Adrenal gland (tissue), 12 donors: Measurements from ENCODE around the gene NFKBIB. TPM values are rescaled to one million over a fixed set of nuclear protein-coding genes. Genes with fewer than 3 reads are reported as not detected.

Experiments
- DNase-seq, 7 donors: peaks; one replicate each; pipeline ENCODE4 v3.0.0-alpha.2; 2019 to 2020
- H3K27ac ChIP-seq, 5 donors: fragments of 200-600 bp; sonication (generic) in 4 of 5; 1 replicate in 3 of 5; 2 replicates in 2 of 5; pipeline versions ENCODE4 v1.5.1 to v1.8.0; 2016 to 2020; ENCODE audit warnings: mild to moderate bottlenecking in 1 of 5
- H3K27me3 ChIP-seq: fragments of 200-600 bp; 2 replicates; pipeline ENCODE4 v1.8.0; 2021
- H3K36me3 ChIP-seq, 2 donors: fragments of 200-600 bp; replicated peaks in 1 of 2; 1 replicate in 1 of 2; 2 replicates in 1 of 2; pipeline versions ENCODE4 v1.5.1 to v1.8.0; 2018 to 2022
- H3K4me1 ChIP-seq, 2 donors: fragments of 200-600 bp; replicated peaks in 1 of 2; 1 replicate in 1 of 2; 2 replicates in 1 of 2; pipeline versions ENCODE4 v1.5.1 to v1.8.0; 2018 to 2021
- H3K4me3 ChIP-seq, 4 donors: fragments of 200-600 bp; sonication (generic) in 3 of 4; one replicate each; pipeline ENCODE4 v1.5.1; 2016 to 2018
- H3K9me3 ChIP-seq, 3 donors: fragments of 200-600 bp; sonication (generic) in 1 of 3; replicated peaks in 1 of 3; 1 replicate in 2 of 3; 2 replicates in 1 of 3; pipeline versions ENCODE4 v1.5.1 to v1.8.0; 2016 to 2021
- POLR2A ChIP-seq, 2 donors: fragments of 450-650 bp; IDR thresholded peaks; one replicate each; pipeline ENCODE4 v1.6.1; 2017; ENCODE audit warnings: antibody characterized with exemption in 2 of 2, mild to moderate bottlenecking in 2 of 2, moderate library complexity in 1 of 2
- WGBS, 4 donors: extraction: QIAGEN DNeasy Blood & Tissue Kit in 2 of 4; methylation state at CpG; one replicate each; pipeline versions ENCODE4 v1.1.5 to v1.1.7; 2013 to 2017; 5-methylcytosine and 5-hydroxymethylcytosine counted together
- intact Hi-C, 2 donors: fragments of 100-400 bp; cut with DNase I; formaldehyde crosslinking; loops; one replicate each; pipeline versions ENCODE4 v1.14.1 to v1.15.0; 2022 to 2023
- polyA plus RNA-seq, 3 donors: library from polyadenylated mRNA; stranded (reverse); fragments of 200-250 nt in 2 of 3; fragments of 350-450 nt in 1 of 3; fragmentation: Illumina TruSeq in 1 of 3; extraction: RNeasy Lipid Tissue Mini Kit (QIAGEN cat#74804) in 1 of 3; gene quantifications; one replicate each; pipeline ENCODE4 v1.2.3, GENCODE V29; 2013 to 2014
- total RNA-seq, 9 donors: library from RNA; depleted of rRNA in 4 of 9; stranded (reverse); fragments of >200 nt in 4 of 9; fragments of 120-200 nt in 1 of 9; fragmentation: NEBNext Ultra II Directional in 1 of 9; extraction: Animal tissue kit (Norgen Biotek cat#: 25700) in 1 of 9; gene quantifications; one replicate each; pipeline versions ENCODE4 v1.1.0 to v1.2.4, GENCODE V29; 2013 to 2023
- TF ChIP-seq, protein P1 (sequence below), 6 experiments: fragments of 450-650 bp in 4 of 6; fragments of 200-600 bp in 2 of 6; sonication (generic) in 1 of 6; IDR thresholded peaks; 1 replicate in 5 of 6; 2 replicates in 1 of 6; pipeline versions ENCODE4 v1.5.1 to v1.8.0; 2016 to 2021; ENCODE audit warnings: antibody characterized with exemption in 6 of 6, mild to moderate bottlenecking in 2 of 6, moderate library complexity in 1 of 6
- donor health status: healthy with polysubstance abuse.
- donor health status: Bipolar disorder and iron deficiency.
- donor health status: DM: yes; HTN: yes; CAD: no.
- donor health status: DM: no; HTN: no; CAD: no.
- donor health status: DM: no; HTN: no; CAD: no.
- donor health status: DM: yes; HTN: yes; CAD: no.

Gene NFKBIB
- total and polyA plus RNA-seq, 12 donors, result 12.4 to 73.0 (median 31.7) TPM

DNA sequence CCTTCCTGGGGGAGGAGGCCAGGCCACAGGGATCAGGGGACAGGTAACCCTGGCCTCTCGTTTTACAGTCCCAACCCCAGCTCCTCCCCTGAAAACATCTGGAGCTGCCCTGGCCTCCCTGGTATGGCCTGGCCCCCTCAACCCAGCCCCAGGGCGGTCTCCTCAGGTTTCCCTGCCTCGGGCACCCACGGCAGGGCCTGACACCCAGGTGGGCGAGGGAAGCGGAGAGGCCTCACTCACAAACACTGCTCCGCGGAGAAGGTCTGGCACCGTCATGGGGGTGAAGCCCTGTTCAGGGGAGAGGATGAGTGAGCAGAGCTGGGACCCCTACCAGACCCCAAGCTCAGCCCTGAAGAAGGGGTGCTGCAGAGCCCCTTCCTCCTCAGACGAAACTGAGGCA, 18.8 kb downstream of the NFKBIB start:
- no peaks in the 10 kb centered on the region for H3K27me3 ChIP-seq
- H3K4me3 ChIP-seq, result no peak overlapping the region
- intact Hi-C loops, result loop anchor here (10.0 kb wide), 2 partner anchors 284 to 294 kb away; no protein-coding TSS in a partner anchor
- H3K4me1 ChIP-seq, result peaks cover 0 to 3% of the 10 kb centered on the region in 2 donors
- H3K9me3 ChIP-seq, result no peaks in the 10 kb centered on the region
- TF ChIP-seq, protein P1, sequence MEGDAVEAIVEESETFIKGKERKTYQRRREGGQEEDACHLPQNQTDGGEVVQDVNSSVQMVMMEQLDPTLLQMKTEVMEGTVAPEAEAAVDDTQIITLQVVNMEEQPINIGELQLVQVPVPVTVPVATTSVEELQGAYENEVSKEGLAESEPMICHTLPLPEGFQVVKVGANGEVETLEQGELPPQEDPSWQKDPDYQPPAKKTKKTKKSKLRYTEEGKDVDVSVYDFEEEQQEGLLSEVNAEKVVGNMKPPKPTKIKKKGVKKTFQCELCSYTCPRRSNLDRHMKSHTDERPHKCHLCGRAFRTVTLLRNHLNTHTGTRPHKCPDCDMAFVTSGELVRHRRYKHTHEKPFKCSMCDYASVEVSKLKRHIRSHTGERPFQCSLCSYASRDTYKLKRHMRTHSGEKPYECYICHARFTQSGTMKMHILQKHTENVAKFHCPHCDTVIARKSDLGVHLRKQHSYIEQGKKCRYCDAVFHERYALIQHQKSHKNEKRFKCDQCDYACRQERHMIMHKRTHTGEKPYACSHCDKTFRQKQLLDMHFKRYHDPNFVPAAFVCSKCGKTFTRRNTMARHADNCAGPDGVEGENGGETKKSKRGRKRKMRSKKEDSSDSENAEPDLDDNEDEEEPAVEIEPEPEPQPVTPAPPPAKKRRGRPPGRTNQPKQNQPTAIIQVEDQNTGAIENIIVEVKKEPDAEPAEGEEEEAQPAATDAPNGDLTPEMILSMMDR (IDR thresholded peaks at IDR 0.05), result no peak
- TF ChIP-seq POLR2A (IDR thresholded peaks at IDR 0.05), result no peak
- no peak overlapping the region for H3K27ac ChIP-seq
- H3K36me3 ChIP-seq, result peaks cover 0 to 11% of the 10 kb centered on the region in 2 donors
- peak in 1 of 7 donors; percentile 10 for DNase-seq
- WGBS, 4 donors, result 86 to 94% (median 90%) methylated on average over 7 to 10 of the region's 10 CpGs

- no peak overlapping the region for H3K27ac ChIP-seq
- no peaks in the 10 kb centered on the region for H3K9me3 ChIP-seq
- H3K27me3 ChIP-seq, result no peaks in the 10 kb centered on the region
- peaks cover 0 to 3% of the 10 kb centered on the region in 2 donors for H3K4me1 ChIP-seq
- no peak overlapping the region for H3K4me3 ChIP-seq
- TF ChIP-seq POLR2A (IDR thresholded peaks at IDR 0.05), result no peak
- TF ChIP-seq, protein P1 (IDR thresholded peaks at IDR 0.05), result no peak
- intact Hi-C loops, result loop anchor here (10.0 kb wide), 3 partner anchors 175 to 295 kb away; partner anchors contain the start of gene CAPN12 (in 1 of the 2)
- peak in 1 of 7 donors; percentile 12 for DNase-seq
- H3K36me3 ChIP-seq, result peaks cover 0 to 25% of the 10 kb centered on the region in 2 donors
- WGBS, 4 donors, result 70 to 76% (median 73%) methylated on average over 21 of the region's 21 CpGs
These were observed 20.2 kb downstream of the NFKBIB start for GRCh38 chr19:38919837-38920601.

GRCh38 chr19:38920602-38921419, 21.0 kb downstream of the NFKBIB start:
- Histone ChIP-seq H3K36me3 (peaks cover 0 to 33% of the 10 kb centered on the region in 2 donors), H3K4me1 (peaks cover 0 to 3% of the 10 kb centered on the region in 2 donors), H3K9me3 (no peaks in the 10 kb centered on the region), H3K27me3 (no peaks in the 10 kb centered on the region), H3K4me3 (no peak overlapping the region), H3K27ac (no peak overlapping the region)
- TF ChIP-seq, protein P1 (IDR thresholded peaks at IDR 0.05), result no peak
- no peak for TF ChIP-seq POLR2A (IDR thresholded peaks at IDR 0.05)
- WGBS, 4 donors, result 76 to 82% (median 78%) methylated on average over 10 to 14 of the region's 14 CpGs
- intact Hi-C loops, result loop anchor here in 1 of 2 donors (10.0 kb wide), 1 partner anchor 176 kb away; the partner anchor contains the start of gene CAPN12
- no peak for DNase-seq
